ENCODE measurements around the gene CACNA1C.

The CACNA1C gene

DNA sequence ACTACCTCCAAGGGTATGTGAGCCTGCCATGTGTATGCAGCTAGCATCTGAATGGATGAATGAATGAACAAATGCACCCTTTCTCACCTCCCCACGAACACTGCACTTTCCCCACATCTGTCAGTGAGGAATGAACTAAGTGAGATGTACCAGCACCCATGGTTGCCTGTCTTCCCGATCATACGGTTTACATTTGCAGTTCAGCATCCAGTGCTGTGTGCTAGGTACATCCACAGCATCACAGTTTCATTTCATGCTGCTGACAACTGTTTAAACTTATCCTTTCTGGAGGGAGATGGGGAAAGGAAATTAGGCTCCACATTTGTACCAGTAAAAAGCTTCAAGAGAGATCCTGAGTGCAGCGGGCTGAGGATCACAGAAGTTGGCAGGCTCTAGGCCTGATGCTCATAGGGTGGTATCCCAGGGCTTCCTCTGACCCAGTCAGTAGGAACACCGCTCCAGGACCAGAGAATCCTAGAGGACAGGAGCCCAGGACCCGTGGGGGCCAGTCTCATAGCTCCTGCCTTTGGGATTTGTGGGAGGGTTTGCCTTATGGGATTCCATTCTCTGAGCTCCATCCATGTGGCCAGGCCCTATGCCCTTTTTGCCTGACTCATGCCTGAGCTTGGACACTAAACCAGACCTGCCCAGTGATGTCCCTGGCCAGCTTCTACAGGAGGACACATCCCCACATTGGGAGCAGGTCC lies 294.5 kb downstream of the CACNA1C start:
- ATAC-seq (ENCODE audit: insufficient read depth, low read depth) (no peak), DNase-seq (no peak)
- Histone ChIP-seq H3K4me2 (ENCODE audit: insufficient read depth, low read length) (no peak overlapping the region), H3K9ac (ENCODE audit: low read depth, low read length) (no peak overlapping the region), H3K4me3 (ENCODE audit: low read depth in 1 of 2, low read length in 2 of 2) (no peak overlapping the region), H3K36me3 (ENCODE audit: insufficient read depth, low read length) (no peaks in the 10 kb centered on the region), H4K20me1 (ENCODE audit: insufficient read depth, low read length) (no peaks in the 10 kb centered on the region), H3K4me1 (ENCODE audit: insufficient read depth, low read length) (no peaks in the 10 kb centered on the region), H3K79me2 (ENCODE audit: insufficient read depth, low read length) (no peaks in the 10 kb centered on the region), H3K9me3 (ENCODE audit: insufficient read depth, low read length, severe bottlenecking) (no peaks in the 10 kb centered on the region), H3K27me3 (ENCODE audit: insufficient read depth, low read length, poor library complexity) (no peaks in the 10 kb centered on the region), H2AFZ (ENCODE audit: low read depth, low read length) (no peak overlapping the region), H3K27ac (ENCODE audit: low read length) (no peak overlapping the region)
- TF ChIP-seq EZH2 (IDR thresholded peaks at IDR 0.05; ENCODE audit: borderline replicate concordance, low read depth, low read length, severe bottlenecking) = no peak
- TF ChIP-seq, protein P1, sequence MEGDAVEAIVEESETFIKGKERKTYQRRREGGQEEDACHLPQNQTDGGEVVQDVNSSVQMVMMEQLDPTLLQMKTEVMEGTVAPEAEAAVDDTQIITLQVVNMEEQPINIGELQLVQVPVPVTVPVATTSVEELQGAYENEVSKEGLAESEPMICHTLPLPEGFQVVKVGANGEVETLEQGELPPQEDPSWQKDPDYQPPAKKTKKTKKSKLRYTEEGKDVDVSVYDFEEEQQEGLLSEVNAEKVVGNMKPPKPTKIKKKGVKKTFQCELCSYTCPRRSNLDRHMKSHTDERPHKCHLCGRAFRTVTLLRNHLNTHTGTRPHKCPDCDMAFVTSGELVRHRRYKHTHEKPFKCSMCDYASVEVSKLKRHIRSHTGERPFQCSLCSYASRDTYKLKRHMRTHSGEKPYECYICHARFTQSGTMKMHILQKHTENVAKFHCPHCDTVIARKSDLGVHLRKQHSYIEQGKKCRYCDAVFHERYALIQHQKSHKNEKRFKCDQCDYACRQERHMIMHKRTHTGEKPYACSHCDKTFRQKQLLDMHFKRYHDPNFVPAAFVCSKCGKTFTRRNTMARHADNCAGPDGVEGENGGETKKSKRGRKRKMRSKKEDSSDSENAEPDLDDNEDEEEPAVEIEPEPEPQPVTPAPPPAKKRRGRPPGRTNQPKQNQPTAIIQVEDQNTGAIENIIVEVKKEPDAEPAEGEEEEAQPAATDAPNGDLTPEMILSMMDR (IDR thresholded peaks at IDR 0.05; ENCODE audit: borderline replicate concordance, extremely low read depth, low read length, poor library complexity, severe bottlenecking) = no peak

DNA sequence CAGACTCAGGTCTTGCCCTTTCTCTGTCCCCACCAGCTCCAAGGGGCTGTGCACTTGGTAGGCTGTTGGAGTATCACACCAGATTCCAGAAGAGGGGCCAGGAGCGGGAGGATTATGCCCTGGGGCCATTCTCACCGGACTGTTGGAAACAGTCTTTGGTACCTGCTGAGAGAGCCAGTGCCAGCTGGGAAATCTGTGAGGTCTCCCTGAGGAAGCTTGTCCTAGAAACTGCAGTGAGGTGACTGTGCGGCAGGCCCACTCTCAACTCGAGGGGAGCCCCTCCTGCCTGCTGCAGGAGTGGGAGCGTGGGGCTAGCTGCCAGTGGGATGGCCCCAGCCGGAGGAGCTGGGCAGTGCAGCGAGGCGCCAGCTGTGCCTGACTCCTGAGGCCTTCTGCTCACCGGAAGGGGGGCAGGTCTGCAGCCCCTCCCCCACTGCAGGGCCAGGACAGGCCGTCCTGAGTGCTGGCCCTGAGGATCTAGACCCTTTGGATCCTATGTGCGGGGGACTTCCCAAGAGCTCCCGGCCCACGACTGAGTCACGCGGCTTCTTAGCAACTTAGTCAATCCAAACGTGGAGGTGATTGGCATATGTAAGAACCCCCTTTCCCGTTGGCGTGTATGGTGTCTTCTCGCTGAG lies 295.2 kb downstream of the CACNA1C start:
- H3K27ac ChIP-seq (ENCODE audit: low read length) = no peak overlapping the region
- no peak overlapping the region for H3K9ac ChIP-seq (ENCODE audit: low read depth, low read length)
- ATAC-seq (ENCODE audit: insufficient read depth, low read depth) (no peak), DNase-seq (no peak)
- H3K9me3 ChIP-seq (ENCODE audit: insufficient read depth, low read length, severe bottlenecking) = no peaks in the 10 kb centered on the region
- no peaks in the 10 kb centered on the region for H3K36me3 ChIP-seq (ENCODE audit: insufficient read depth, low read length)
- H3K27me3 ChIP-seq (ENCODE audit: insufficient read depth, low read length, poor library complexity) = no peaks in the 10 kb centered on the region
- no peaks in the 10 kb centered on the region for H3K79me2 ChIP-seq (ENCODE audit: insufficient read depth, low read length)
- H3K4me2 ChIP-seq (ENCODE audit: insufficient read depth, low read length) = no peak overlapping the region
- no peak overlapping the region for H2AFZ ChIP-seq (ENCODE audit: low read depth, low read length)
- H3K4me1 ChIP-seq (ENCODE audit: insufficient read depth, low read length) = no peaks in the 10 kb centered on the region
- no peak overlapping the region for H3K4me3 ChIP-seq (ENCODE audit: low read depth in 1 of 2, low read length in 2 of 2)
- TF ChIP-seq EZH2 (IDR thresholded peaks at IDR 0.05; ENCODE audit: borderline replicate concordance, low read depth, low read length, severe bottlenecking) = no peak
- TF ChIP-seq, protein P1 (IDR thresholded peaks at IDR 0.05; ENCODE audit: borderline replicate concordance, extremely low read depth, low read length, poor library complexity, severe bottlenecking) = no peak
- no peaks in the 10 kb centered on the region for H4K20me1 ChIP-seq (ENCODE audit: insufficient read depth, low read length)

DNA sequence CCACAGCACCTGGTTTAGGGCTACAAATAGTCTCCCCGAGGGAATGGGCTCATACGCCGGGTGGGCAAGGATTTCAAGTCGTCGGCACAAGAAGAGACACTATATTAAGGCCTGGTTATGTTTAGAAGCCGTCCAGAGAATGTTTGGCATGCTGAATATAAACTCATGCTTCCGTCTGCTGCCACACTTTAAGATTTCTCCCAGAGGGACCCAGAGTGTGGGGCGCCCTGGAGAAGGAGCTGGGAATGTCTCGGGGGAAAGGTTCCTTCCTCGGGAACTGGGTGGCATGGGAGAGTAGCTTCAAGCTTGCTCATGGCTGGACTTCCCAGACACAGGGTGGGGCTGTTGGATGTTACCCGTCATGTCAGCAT lies 295.7 kb downstream of the CACNA1C start:
- no peaks in the 10 kb centered on the region for H3K4me1 ChIP-seq (ENCODE audit: insufficient read depth, low read length)
- no peak for TF ChIP-seq EZH2 (IDR thresholded peaks at IDR 0.05; ENCODE audit: borderline replicate concordance, low read depth, low read length, severe bottlenecking)
- TF ChIP-seq, protein P1 (IDR thresholded peaks at IDR 0.05; ENCODE audit: borderline replicate concordance, extremely low read depth, low read length, poor library complexity, severe bottlenecking) = no peak
- DNase-seq (no peak), ATAC-seq (ENCODE audit: insufficient read depth, low read depth) (no peak)
- no peaks in the 10 kb centered on the region for H3K36me3 ChIP-seq (ENCODE audit: insufficient read depth, low read length)
- H2AFZ ChIP-seq (ENCODE audit: low read depth, low read length) = no peak overlapping the region
- H3K9ac ChIP-seq (ENCODE audit: low read depth, low read length) = no peak overlapping the region
- H3K4me3 ChIP-seq (ENCODE audit: low read depth in 1 of 2, low read length in 2 of 2) = no peak overlapping the region
- H3K27me3 ChIP-seq (ENCODE audit: insufficient read depth, low read length, poor library complexity) = peaks cover 4% of the 10 kb centered on the region
- H3K27ac ChIP-seq (ENCODE audit: low read length) = no peak overlapping the region
- no peaks in the 10 kb centered on the region for H3K9me3 ChIP-seq (ENCODE audit: insufficient read depth, low read length, severe bottlenecking)
- H3K79me2 ChIP-seq (ENCODE audit: insufficient read depth, low read length) = no peaks in the 10 kb centered on the region
- no peak overlapping the region for H3K4me2 ChIP-seq (ENCODE audit: insufficient read depth, low read length)
- H4K20me1 ChIP-seq (ENCODE audit: insufficient read depth, low read length) = no peaks in the 10 kb centered on the region

All from DND-41 (cell line).